Stimulated activated CD4-positive, alpha-beta T cell treated with anti-CD3 and anti-CD28 coated beads, Interleukin-15, amount 100 ng/mL, for 48 hours (primary cell): ENCODE data around the gene TBC1D14.

Experiments
- DNase-seq, 2 donors: peaks; one replicate each; pipeline ENCODE4 v3.0.0-alpha.2; 2020; ENCODE audit warnings: low read depth in 2 of 2

Gene TBC1D14

GRCh38 chr4:7042503-7043283 is 133.1 kb downstream of the TBC1D14 start:
- peak; percentile 87 to 91 for DNase-seq

GRCh38 chr4:7043284-7044136 is 133.9 kb downstream of the TBC1D14 start, which contains the start of gene TADA2B:
Gene TADA2B (plus strand): TSS chr4:7043372. CDS start chr4:7043580, 208 bp downstream.
- DNase-seq, result peak in 1 of 2 donors; percentile 27

- DNase-seq, result no peak
Measured at GRCh38 chr4:7044137-7044930, 134.7 kb downstream of the TBC1D14 start.

- no peak for DNase-seq
Measured at GRCh38 chr4:7045553-7045952, 135.9 kb downstream of the TBC1D14 start.

GRCh38 chr4:7045961-7046921 is 136.6 kb downstream of the TBC1D14 start:
- no peak for DNase-seq

- no peak for DNase-seq
Measured at GRCh38 chr4:7046971-7047370, 137.3 kb downstream of the TBC1D14 start.

- DNase-seq, result no peak
Measured at GRCh38 chr4:7048642-7049041, 139.0 kb downstream of the TBC1D14 start.

GRCh38 chr4:7049295-7049694 is 139.7 kb downstream of the TBC1D14 start:
- no peak for DNase-seq

GRCh38 chr4:7049739-7050138 is 140.1 kb downstream of the TBC1D14 start:
- no peak for DNase-seq

GRCh38 chr4:7050481-7051143 is 141.0 kb downstream of the TBC1D14 start:
- DNase-seq, result no peak

- DNase-seq, result no peak
Measured at GRCh38 chr4:7051144-7051495, 141.5 kb downstream of the TBC1D14 start.

- DNase-seq, result no peak
Measured at GRCh38 chr4:7051905-7052304, 142.3 kb downstream of the TBC1D14 start.

GRCh38 chr4:7052313-7052712 is 142.7 kb downstream of the TBC1D14 start:
- DNase-seq, result no peak

GRCh38 chr4:7052923-7053715 is 143.5 kb downstream of the TBC1D14 start:
- DNase-seq, result no peak

- no peak for DNase-seq
Measured at GRCh38 chr4:7054106-7054880, 144.7 kb downstream of the TBC1D14 start.

- no peak for DNase-seq
Measured at GRCh38 chr4:7055111-7055989, 145.7 kb downstream of the TBC1D14 start.

- no peak for DNase-seq
Measured at GRCh38 chr4:7055990-7056325, 146.3 kb downstream of the TBC1D14 start.

GRCh38 chr4:7058792-7059191 is 149.2 kb downstream of the TBC1D14 start:
- no peak for DNase-seq
